ENCODE data around the gene CDO1.
"Not testable (repeated sequence)": the region's sequence is repeated elsewhere in the genome, so short reads cannot be mapped to it uniquely, and the experiment has no call there.

The CDO1 gene

GRCh38 chr5:115842089-115842935 lies 25.9 kb upstream of the CDO1 start:
- Mint-ChIP-seq H3K4me1 (ENCODE audit: low read depth) (peaks cover 41% of the 10 kb centered on the region), H3K9me3 (no peaks in the 10 kb centered on the region), H3K27ac (peak overlapping the region; percentile 81), H3K27me3 (ENCODE audit: low read depth) (no peaks in the 10 kb centered on the region), H3K4me3 (peak overlapping the region; percentile 92), H3K36me3 (ENCODE audit: low read depth) (peaks cover 18% of the 10 kb centered on the region)

- Mint-ChIP-seq H3K27me3 (ENCODE audit: low read depth) (no peaks in the 10 kb centered on the region), H3K4me1 (ENCODE audit: low read depth) (peaks cover 43% of the 10 kb centered on the region), H3K36me3 (ENCODE audit: low read depth) (peaks cover 23% of the 10 kb centered on the region), H3K9me3 (no peaks in the 10 kb centered on the region), H3K27ac (peak within 1 kb of the TSS; percentile 99), H3K4me3 (peak within 1 kb of the TSS; percentile 96)
These were observed 25.1 kb upstream of the CDO1 start, which contains the start of the genes AP3S1 and ATG12 for GRCh38 chr5:115841382-115842088. Gene AP3S1, plus strand, starts transcription at chr5:115841935. Its CDS starts 103 bp downstream, at chr5:115842038. Gene ATG12, minus strand, starts transcription at chr5:115841565. Its CDS starts 13 bp downstream, at chr5:115841552.

- Mint-ChIP-seq H3K27ac (peak overlapping the region; percentile 99), H3K4me3 (peak overlapping the region; percentile 96), H3K36me3 (ENCODE audit: low read depth) (peaks cover 28% of the 10 kb centered on the region), H3K27me3 (ENCODE audit: low read depth) (no peaks in the 10 kb centered on the region), H3K4me1 (ENCODE audit: low read depth) (peaks cover 43% of the 10 kb centered on the region), H3K9me3 (no peaks in the 10 kb centered on the region)
These were observed 24.4 kb upstream of the CDO1 start for GRCh38 chr5:115840873-115841272.

- peak overlapping the region; percentile 45 for H3K27ac Mint-ChIP-seq
- peak overlapping the region; percentile 82 for H3K4me3 Mint-ChIP-seq
- H3K9me3 Mint-ChIP-seq = no peaks in the 10 kb centered on the region
- peaks cover 39% of the 10 kb centered on the region for H3K4me1 Mint-ChIP-seq (ENCODE audit: low read depth)
- peaks cover 42% of the 10 kb centered on the region for H3K36me3 Mint-ChIP-seq (ENCODE audit: low read depth)
- H3K27me3 Mint-ChIP-seq (ENCODE audit: low read depth) = no peaks in the 10 kb centered on the region
These were observed 22.5 kb upstream of the CDO1 start for GRCh38 chr5:115838885-115839518.

GRCh38 chr5:115835481-115835880 lies 19.0 kb upstream of the CDO1 start:
- peaks cover 33% of the 10 kb centered on the region for H3K4me1 Mint-ChIP-seq (ENCODE audit: low read depth)
- peaks cover 53% of the 10 kb centered on the region for H3K36me3 Mint-ChIP-seq (ENCODE audit: low read depth)
- no peak overlapping the region for H3K27ac Mint-ChIP-seq
- no peak overlapping the region for H3K4me3 Mint-ChIP-seq
- H3K9me3 Mint-ChIP-seq = no peaks in the 10 kb centered on the region
- no peaks in the 10 kb centered on the region for H3K27me3 Mint-ChIP-seq (ENCODE audit: low read depth)

- Mint-ChIP-seq H3K4me3 (no peak overlapping the region), H3K27me3 (ENCODE audit: low read depth) (peaks cover 6% of the 10 kb centered on the region), H3K4me1 (ENCODE audit: low read depth) (peaks cover 6% of the 10 kb centered on the region), H3K27ac (no peak overlapping the region), H3K36me3 (ENCODE audit: low read depth) (peaks cover 51% of the 10 kb centered on the region), H3K9me3 (peaks cover 7% of the 10 kb centered on the region)
These were observed 14.8 kb upstream of the CDO1 start for GRCh38 chr5:115831163-115831768.

GRCh38 chr5:115829913-115830312 lies 13.5 kb upstream of the CDO1 start:
- H3K36me3 Mint-ChIP-seq (ENCODE audit: low read depth) = peaks cover 40% of the 10 kb centered on the region

GRCh38 chr5:115825948-115826347 lies 9.5 kb upstream of the CDO1 start:
- H3K27ac Mint-ChIP-seq = no peak overlapping the region
- peaks cover 23% of the 10 kb centered on the region for H3K36me3 Mint-ChIP-seq (ENCODE audit: low read depth)
- H3K4me3 Mint-ChIP-seq = no peak overlapping the region
- H3K9me3 Mint-ChIP-seq = peaks cover 30% of the 10 kb centered on the region
- H3K27me3 Mint-ChIP-seq (ENCODE audit: low read depth) = peaks cover 30% of the 10 kb centered on the region
- H3K4me1 Mint-ChIP-seq (ENCODE audit: low read depth) = no peaks in the 10 kb centered on the region

More at GRCh38 chr5:115829913-115830312, 13.5 kb upstream of the CDO1 start:
- Mint-ChIP-seq H3K9me3 (peaks cover 15% of the 10 kb centered on the region), H3K27ac (no peak overlapping the region), H3K27me3 (ENCODE audit: low read depth) (peaks cover 7% of the 10 kb centered on the region), H3K4me1 (ENCODE audit: low read depth) (peaks cover 6% of the 10 kb centered on the region), H3K4me3 (no peak overlapping the region)

- H3K27ac Mint-ChIP-seq; H3K4me1 Mint-ChIP-seq (ENCODE audit: low read depth); H3K4me3 Mint-ChIP-seq: not testable (repeated sequence)
- Mint-ChIP-seq H3K9me3 (peaks cover 30% of the 10 kb centered on the region), H3K36me3 (ENCODE audit: low read depth) (peaks cover 21% of the 10 kb centered on the region), H3K27me3 (ENCODE audit: low read depth) (peaks cover 40% of the 10 kb centered on the region)
These were observed 8.5 kb upstream of the CDO1 start for GRCh38 chr5:115824983-115825382.

GRCh38 chr5:115820846-115821245 lies 4.4 kb upstream of the CDO1 start:
- no peak overlapping the region for H3K27ac Mint-ChIP-seq
- no peak overlapping the region for H3K4me3 Mint-ChIP-seq
- peaks cover 72% of the 10 kb centered on the region for H3K27me3 Mint-ChIP-seq (ENCODE audit: low read depth)
- no peaks in the 10 kb centered on the region for H3K36me3 Mint-ChIP-seq (ENCODE audit: low read depth)
- H3K4me1 Mint-ChIP-seq (ENCODE audit: low read depth) = peaks cover 6% of the 10 kb centered on the region
- H3K9me3 Mint-ChIP-seq = peaks cover 19% of the 10 kb centered on the region

- Mint-ChIP-seq H3K4me3 (no peak overlapping the region), H3K27me3 (ENCODE audit: low read depth) (peaks cover 90% of the 10 kb centered on the region)
These were observed 2.4 kb upstream of the CDO1 start for GRCh38 chr5:115818821-115819220.

GRCh38 chr5:115817386-115817785 lies 927 bp upstream of the CDO1 start:
- Mint-ChIP-seq H3K27me3 (ENCODE audit: low read depth) (peaks cover 86% of the 10 kb centered on the region), H3K4me3 (no peak overlapping the region), H3K9me3 (no peaks in the 10 kb centered on the region)

More at GRCh38 chr5:115818821-115819220, 2.4 kb upstream of the CDO1 start:
- Mint-ChIP-seq H3K36me3 (ENCODE audit: low read depth) (no peaks in the 10 kb centered on the region), H3K27ac (no peak overlapping the region), H3K4me1 (ENCODE audit: low read depth) (peaks cover 21% of the 10 kb centered on the region), H3K9me3 (peaks cover 8% of the 10 kb centered on the region)

GRCh38 chr5:115815693-115816225 lies 700 bp downstream of the CDO1 start:
- Mint-ChIP-seq H3K27me3 (ENCODE audit: low read depth) (peaks cover 86% of the 10 kb centered on the region), H3K4me3 (peak overlapping the region; percentile 77), H3K9me3 (no peaks in the 10 kb centered on the region), H3K36me3 (ENCODE audit: low read depth) (no peaks in the 10 kb centered on the region), H3K27ac (no peak overlapping the region), H3K4me1 (ENCODE audit: low read depth) (peaks cover 29% of the 10 kb centered on the region)

More at GRCh38 chr5:115817386-115817785, 927 bp upstream of the CDO1 start:
- Mint-ChIP-seq H3K36me3 (ENCODE audit: low read depth) (no peaks in the 10 kb centered on the region), H3K27ac (no peak overlapping the region), H3K4me1 (ENCODE audit: low read depth) (peaks cover 25% of the 10 kb centered on the region)
